ENCODE measurements around the gene CA11.

Gene CA11

GRCh38 chr19:48627865-48628314, 18.1 kb downstream of the CA11 start:
- no peak for DNase-seq (ENCODE audit: low read depth)
- no peak for TF ChIP-seq CTCF (IDR thresholded peaks at IDR 0.05; ENCODE audit: low read length, missing control alignments)
- H3K4me3 ChIP-seq (replicated peaks; ENCODE audit: low read depth, low read length) = no peak overlapping the region

- no peak for TF ChIP-seq CTCF (IDR thresholded peaks at IDR 0.05; ENCODE audit: low read length, missing control alignments)
- no peak overlapping the region for H3K4me3 ChIP-seq (replicated peaks; ENCODE audit: low read depth, low read length)
- DNase-seq (ENCODE audit: low read depth) = no peak
These were observed 18.7 kb downstream of the CA11 start for GRCh38 chr19:48627201-48627864.

- no peak for TF ChIP-seq CTCF (IDR thresholded peaks at IDR 0.05; ENCODE audit: low read length, missing control alignments)
- H3K4me3 ChIP-seq (replicated peaks; ENCODE audit: low read depth, low read length) = no peak overlapping the region
- no peak for DNase-seq (ENCODE audit: low read depth)
These were observed 20.1 kb downstream of the CA11 start for GRCh38 chr19:48625891-48626327.

- DNase-seq (ENCODE audit: low read depth) = no peak
These were observed 20.9 kb downstream of the CA11 start for GRCh38 chr19:48624791-48625723.

GRCh38 chr19:48624067-48624594, 21.9 kb downstream of the CA11 start:
- DNase-seq (ENCODE audit: low read depth) = peak; percentile 98
- H3K4me3 ChIP-seq (replicated peaks; ENCODE audit: low read depth, low read length) = peak overlapping the region; percentile 64
- no peak for TF ChIP-seq CTCF (IDR thresholded peaks at IDR 0.05; ENCODE audit: low read length, missing control alignments)

More at GRCh38 chr19:48624791-48625723, 20.9 kb downstream of the CA11 start:
- peak overlapping the region; percentile 64 for H3K4me3 ChIP-seq (replicated peaks; ENCODE audit: low read depth, low read length)
- no peak for TF ChIP-seq CTCF (IDR thresholded peaks at IDR 0.05; ENCODE audit: low read length, missing control alignments)

- H3K4me3 ChIP-seq (replicated peaks; ENCODE audit: low read depth, low read length) = peak overlapping the region; percentile 47
- DNase-seq (ENCODE audit: low read depth) = no peak
- TF ChIP-seq CTCF (IDR thresholded peaks at IDR 0.05; ENCODE audit: low read length, missing control alignments) = no peak
These were observed 22.4 kb downstream of the CA11 start for GRCh38 chr19:48623556-48624066.

Measured in fibroblast of pulmonary artery (primary cell).